GM19043 (cell line): ENCODE measurements around the gene CGGBP1.
"Not testable (repeated sequence)": the region's sequence is repeated elsewhere in the genome, so short reads cannot be mapped to it uniquely, and the experiment has no call there.

ENCODE experiments used
- ATAC-seq: cut with Tn5 transposase; IDR thresholded peaks from one replicate; pipeline ENCODE4 v1.9.1; 2021; ENCODE audit warnings: low read depth; ENCODE audit not compliant: unreplicated experiment

Gene CGGBP1

DNA sequence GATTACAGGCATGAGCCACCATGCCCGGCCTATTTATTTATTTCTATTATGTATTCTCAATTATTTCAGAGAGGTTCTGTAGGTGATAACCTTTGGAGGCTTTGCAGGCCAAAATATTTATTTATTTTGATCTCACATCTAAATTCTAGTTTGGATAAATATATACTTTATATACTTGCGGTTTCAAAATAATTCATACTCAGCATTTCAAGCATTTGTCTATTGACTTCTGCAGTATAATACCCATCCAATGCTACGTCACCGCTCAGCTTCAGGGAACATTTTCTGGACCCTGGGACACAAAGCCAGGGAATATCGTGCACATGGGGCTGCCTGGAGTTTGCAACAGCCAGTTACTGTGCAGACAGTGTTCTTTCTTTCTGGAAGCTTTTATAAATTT lies 22.6 kb downstream of the CGGBP1 start:
- no peak for ATAC-seq

DNA sequence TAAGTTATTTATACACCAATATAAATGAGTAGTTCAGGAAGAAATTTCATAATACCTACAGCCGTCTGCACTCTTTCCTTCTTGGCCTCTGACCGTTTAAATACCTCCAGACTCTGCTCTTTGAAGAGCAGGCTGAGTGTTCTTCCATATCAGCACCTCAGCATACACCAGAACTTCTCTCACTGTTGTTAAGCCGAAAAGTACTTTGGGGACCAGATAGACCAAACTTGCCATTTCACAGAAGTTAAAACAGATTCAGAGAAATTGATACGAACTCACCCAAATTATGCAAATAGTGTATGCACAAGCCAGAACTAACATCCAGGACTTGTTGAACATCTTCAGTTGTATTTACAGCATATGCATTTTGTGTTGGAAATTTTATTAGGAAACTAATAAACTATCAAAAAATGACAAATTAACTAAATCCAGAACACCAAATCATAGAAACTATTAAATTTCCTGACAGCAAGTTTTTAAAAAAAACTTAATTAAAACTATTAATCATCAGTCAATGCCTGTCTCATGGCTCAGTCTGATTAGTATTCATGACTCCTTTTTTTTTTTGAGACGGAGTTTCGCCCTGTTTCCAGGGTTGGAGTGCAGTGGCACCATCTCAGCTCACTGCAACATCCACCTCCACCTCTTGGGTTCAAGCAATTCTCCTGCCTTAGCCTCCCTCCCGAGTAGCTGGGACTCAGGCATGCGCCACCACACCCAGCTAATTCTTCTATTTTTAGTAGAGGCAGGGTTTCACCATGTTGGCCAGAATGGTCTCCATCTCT lies 24.1 kb downstream of the CGGBP1 start:
- no peak for ATAC-seq

DNA sequence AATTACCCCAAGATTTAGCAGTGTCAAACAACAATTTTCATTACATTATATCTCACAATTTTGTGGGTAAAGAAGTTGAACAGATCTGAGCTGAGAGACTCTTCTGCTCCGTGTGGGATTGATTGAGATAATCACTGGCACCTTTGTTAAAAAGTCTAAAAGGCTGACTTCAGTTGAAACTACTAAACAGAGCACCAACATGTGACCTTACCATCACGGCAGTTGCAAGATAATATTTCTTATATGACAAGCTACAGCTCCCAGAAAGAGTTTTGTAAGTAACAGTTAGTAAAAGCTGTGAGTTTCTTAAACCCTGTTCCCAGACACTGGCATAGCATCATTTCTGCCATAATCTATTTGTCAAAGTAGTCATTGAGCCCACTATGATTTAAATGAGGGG lies 25.0 kb downstream of the CGGBP1 start:
- no peak for ATAC-seq

DNA sequence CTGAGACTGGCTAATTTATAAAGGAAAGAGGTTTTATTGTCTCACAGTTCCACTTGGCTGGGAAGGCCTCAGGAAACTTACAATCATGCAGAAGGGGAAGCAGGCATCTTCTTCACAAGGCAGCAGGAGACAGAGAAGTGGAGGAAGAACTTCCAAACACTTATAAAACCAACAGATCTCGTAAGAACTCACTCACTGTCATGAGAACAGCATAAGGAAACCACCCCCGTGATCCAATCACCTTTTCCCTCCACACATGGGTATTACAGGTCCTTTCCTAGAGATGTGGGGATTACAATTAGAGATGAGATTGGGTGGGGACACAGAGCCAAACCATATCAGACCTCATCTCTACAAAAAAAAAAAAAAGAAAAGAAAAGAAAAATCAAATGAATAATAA lies 25.7 kb downstream of the CGGBP1 start:
- no peak for ATAC-seq

DNA sequence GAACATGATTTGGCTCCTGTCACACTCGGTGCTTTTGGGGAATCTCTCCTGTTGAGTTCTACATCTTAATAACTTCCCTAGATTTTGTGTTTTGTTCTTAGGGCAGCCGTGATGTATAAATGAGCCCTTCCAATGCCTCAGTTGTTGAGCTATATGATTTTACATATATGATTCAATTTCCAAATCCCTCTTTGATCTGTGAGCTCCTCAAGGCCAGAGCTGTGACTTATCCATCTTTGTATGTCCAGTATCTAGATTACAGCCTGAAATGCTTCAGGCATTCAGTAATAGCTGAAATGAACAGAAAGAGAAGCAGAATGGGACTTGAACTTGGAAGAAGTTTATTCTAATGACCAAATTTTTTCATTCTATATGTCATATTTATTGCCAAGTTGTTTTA lies 26.6 kb downstream of the CGGBP1 start:
- peak; percentile 19 for ATAC-seq

DNA sequence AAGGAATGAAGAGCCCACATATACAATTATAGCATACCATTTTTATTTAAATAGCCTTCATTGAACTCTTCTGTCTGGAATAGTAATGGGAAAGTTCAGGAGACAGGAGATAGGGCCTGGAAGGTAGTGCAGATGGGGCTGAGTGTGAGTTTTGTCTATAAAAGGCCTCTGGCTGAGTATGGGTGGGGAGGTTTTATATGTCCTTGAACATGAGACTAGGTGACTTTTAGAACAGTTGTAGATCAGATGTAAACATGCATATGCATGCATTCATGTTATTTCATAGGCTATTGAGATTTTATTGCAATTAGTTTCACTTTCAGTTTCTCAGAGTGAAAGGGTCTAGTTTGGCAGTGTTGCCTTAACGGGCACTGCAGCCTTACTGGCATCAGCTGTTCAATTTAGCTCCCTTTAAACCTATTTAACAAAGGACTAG lies 27.1 kb downstream of the CGGBP1 start:
- ATAC-seq: peak; percentile 84

DNA sequence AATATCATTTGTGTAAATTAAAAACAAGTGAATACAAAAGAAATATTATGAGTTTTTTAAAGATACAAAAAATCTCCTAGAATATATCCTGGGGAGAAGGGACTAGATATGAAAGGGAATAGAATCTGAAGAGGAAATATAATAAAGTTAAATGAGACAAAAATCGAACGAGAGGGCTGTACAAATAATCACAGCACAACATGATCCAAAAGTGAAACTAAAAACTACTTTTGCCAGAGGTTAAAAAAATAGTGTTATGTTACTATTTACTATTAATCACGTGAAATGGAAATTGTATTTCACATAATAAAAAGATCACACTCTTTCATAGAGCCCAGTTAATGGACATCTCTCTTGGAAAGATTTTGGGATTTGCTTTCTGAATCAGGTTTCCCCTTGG lies 28.6 kb downstream of the CGGBP1 start:
- ATAC-seq: no peak

DNA sequence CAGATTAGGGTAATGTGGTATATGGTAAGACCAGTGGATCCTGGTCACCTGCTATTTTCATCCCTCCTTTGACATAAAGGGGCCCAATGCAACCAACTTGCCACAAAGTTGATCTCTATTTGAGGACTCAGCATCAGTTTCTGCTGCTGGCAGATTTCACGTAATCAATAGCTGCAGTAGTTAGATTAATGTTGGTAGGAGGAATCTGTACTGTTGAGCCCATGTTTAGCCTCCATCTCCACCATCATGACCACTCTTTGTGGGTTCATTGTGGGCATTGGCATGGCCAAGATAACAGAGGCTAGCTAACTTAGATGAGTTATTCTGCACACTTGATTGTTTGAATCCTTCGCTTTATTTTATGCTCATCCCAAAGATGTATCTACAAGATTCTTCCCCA lies 29.9 kb downstream of the CGGBP1 start:
- ATAC-seq: no peak

DNA sequence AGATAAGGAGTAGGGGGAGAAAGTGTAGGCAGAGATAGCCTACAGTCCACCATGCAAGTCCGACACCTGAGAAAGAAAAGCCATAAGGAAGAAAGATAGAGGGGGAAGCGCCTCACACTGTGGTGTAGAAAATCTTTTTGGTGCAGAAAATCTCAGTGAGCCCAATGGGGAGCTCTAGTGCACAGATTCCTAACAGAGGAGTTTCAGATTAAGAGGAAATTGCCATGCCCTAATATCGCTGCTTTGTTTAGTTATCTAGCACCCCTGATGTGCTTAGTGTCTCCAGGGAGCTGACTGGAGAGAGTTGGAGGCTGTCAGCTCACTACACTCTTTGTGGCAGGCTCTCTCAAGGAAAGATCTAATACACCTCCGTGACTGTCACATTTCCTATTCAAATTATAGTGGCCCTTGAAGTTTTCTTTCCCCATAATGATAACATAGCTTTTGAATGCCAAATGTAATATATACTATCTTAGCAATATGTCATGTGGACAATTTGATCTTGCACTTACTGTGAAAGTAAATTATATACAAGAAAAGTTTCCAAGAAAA lies 33.7 kb downstream of the CGGBP1 start:
- no peak for ATAC-seq

DNA sequence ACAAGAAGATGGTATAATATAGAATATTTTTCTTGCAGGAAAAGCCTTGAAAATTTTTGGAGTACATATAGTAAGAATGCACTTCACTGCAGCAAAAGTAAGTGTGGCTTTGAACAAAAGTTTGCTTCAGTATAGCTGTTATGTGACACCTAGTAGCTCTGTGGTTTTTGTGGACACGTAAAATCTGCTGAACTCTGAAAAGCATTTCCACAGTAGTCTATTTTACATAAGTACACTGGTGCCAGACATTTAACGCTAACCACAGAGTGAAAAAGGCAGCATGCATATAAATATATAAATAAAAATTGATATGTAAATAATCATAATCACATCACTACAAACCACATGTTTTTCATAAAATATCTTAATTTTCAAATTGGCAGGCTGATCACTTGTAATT lies 39.8 kb downstream of the CGGBP1 start:
- ATAC-seq: peak; percentile 94

DNA sequence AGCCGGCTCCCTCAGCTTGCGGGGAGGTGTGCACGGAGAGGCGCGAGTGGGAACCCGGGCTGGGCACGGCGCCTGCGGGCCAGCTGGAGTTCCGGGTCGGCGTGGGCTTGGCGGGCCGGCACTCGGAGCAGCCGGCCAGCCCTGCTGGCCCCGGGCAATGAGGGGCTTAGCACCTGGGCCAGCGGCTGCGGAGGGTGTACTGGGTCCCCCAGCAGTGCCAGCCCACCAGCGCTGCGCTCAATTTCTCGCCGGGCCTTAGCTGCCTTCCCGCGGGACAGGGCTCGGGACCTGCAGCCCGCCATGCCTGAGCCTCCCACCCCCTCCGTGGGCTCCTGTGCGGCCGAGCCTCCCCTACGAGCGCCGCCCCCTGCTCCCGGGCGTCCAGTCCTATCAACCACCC lies 43.1 kb downstream of the CGGBP1 start:
- not testable (repeated sequence) for ATAC-seq

DNA sequence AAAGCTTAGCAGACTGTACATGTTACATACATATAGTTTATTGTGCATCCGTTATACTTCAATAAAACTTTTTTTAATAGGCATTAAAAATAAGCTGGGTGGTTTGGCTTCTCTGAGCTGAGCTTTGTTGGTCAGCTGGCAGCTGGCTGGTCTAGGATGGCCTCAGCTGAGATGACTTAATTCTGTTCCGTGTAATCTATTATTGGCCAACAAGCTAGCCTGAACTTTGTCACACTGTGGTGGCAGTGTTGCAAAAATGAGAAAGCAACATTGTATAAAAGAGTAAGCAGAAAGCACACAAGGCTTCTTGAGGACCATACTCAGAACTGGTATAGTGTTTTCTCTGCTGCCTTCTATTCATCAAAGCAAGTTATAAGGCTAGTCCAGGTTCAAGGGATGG lies 45.2 kb downstream of the CGGBP1 start:
- ATAC-seq: no peak

DNA sequence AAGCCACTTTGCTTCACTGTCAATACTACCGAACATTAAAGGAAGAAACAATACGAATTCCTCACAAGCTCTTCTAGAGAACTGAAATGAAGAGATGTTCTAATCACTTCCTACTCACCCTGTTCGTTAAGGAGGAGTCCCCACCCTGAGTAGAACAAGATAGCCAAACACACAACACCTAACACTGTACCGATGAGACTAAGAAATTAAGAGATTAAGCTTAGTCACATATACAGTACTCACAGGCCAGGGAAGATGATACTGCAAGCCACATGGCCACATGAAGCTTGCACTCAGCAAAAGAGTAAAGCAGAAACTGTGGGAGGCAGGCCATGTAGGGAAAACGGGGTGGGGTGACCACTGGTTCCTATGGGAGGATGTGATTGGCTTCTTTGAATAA lies 48.0 kb downstream of the CGGBP1 start:
- no peak for ATAC-seq

DNA sequence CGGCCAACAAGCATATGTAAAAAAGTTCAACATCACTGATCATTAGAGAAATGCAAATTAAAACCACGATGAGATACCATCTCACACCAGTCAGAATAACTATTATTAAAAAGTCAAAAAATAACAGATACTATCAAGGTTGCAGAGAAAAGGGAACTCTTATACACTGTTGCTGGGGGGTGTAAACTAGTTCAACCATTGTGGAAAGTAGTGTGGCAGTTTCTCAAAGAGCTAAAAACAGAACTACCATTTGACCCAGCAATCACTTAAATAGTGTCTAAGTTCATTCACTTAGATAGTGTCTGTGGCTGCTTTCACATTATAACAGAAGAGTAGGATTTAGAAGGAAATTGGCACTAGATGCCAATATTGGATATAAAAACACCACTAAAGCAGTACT lies 49.7 kb downstream of the CGGBP1 start:
- no peak for ATAC-seq

DNA sequence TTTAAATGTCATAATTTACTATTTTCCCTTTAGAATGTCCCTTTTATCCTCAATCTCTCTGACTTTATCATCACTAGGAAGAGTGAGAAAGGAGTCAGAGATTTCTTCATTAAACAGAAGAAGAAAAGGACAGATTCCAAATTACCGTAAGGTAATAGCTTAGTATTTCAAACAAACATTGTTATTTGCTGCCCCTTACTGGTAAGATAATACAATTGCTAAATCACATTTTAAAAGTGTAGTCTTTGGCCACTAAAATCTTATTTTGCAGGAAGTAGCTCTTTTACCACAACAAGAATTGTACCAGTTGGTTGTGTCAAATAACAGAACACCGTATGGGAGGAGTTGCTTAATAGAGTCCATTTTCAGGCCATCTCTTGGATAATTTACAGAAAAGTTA lies 53.7 kb downstream of the CGGBP1 start:
- peak; percentile 53 for ATAC-seq

DNA sequence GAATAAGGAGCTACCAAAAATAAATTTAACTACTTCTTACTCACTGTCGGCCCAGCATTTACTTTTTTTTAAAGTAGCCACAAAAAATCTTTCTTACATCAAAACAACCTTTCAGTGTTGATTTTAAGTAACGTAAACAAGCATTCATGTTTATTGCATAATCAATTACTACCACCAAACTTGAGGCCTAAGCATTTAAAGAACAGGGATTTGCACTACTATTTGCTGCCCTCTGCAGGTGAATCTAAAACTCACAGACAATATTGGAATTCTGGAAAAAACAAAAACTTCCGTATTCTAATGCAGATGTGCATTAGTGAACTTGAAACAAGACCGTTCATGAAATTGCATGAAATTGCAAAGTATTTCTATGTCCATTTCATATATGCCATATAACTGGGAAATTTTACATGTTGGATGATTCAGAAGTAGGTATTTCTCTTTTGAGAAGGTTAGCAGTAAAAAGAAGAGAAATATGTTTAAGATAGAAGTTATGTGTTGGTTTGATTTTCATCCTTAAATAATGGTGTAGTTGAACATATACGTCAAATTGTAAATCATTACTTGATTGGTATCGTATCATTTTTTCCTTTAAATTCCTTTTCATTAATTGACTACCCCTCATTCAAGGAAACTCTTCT lies 55.6 kb downstream of the CGGBP1 start:
- ATAC-seq: no peak

DNA sequence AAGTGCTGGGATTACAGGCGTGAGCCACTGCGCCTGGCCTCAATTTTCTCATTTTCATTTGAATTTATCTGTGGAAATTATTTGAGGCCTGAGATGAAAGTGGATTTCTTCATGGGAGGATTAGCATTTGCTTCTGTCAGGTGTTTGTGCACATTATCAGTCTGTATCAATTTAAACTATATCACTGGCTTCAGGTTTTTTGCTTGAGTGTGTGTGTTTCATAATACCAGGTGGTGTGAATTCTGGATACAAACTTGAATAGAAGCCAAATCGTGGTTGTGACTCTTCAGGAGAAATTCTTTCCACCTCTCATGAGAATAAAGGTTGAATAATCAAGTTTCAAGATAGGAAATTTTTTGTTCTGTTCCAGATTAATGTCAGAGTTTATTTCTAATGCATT lies 56.4 kb downstream of the CGGBP1 start:
- no peak for ATAC-seq
